GM23338 (cell line): ENCODE data around the gene NHEJ1. TPM values are rescaled to one million over a fixed set of nuclear protein-coding genes. Genes with fewer than 3 reads are reported as not detected.

Experiments
- ATAC-seq: fragments of 200-7000 bp; cut with Tn5 transposase; 3 replicates; pipeline ENCODE4 v1.9.1; 2020
- DNase-seq: peaks from one replicate; pipeline ENCODE4 v3.0.0-alpha.2; 2015; ENCODE audit warnings: low spot score
- H2AFZ ChIP-seq: fragments of 200-600 bp; sonication (generic); 2 replicates; pipeline ENCODE4 v1.8.0; 2016; ENCODE audit warnings: antibody characterized with exemption, mild to moderate bottlenecking, moderate library complexity
- H3F3A ChIP-seq: fragments of 200-600 bp; sonication (generic); replicated peaks from 2 replicates; pipeline ENCODE4 v1.8.0; 2017; ENCODE audit warnings: antibody characterized with exemption, mixed run types, low read depth
- H3K27ac ChIP-seq: fragments of 200-600 bp; sonication (generic); 2 replicates; pipeline ENCODE4 v1.6.1; 2016; ENCODE audit warnings: low read depth
- H3K27me3 ChIP-seq: fragments of 200-600 bp; sonication (generic); 2 replicates; pipeline ENCODE4 v1.8.0; 2016; ENCODE audit warnings: mild to moderate bottlenecking, mixed run types, moderate library complexity; ENCODE audit not compliant: insufficient read depth
- H3K36me3 ChIP-seq: fragments of 200-600 bp; sonication (generic); 2 replicates; pipeline ENCODE4 v1.8.0; 2016; ENCODE audit warnings: mild to moderate bottlenecking; ENCODE audit not compliant: insufficient read depth
- H3K4me1 ChIP-seq: fragments of 200-600 bp; sonication (generic); 2 replicates; pipeline ENCODE4 v1.8.0; 2016; ENCODE audit warnings: mild to moderate bottlenecking, moderate library complexity; ENCODE audit not compliant: insufficient read depth
- H3K4me2 ChIP-seq: fragments of 200-600 bp; sonication (generic); 2 replicates; pipeline ENCODE4 v1.7.1; 2017; ENCODE audit warnings: mixed run types
- H3K4me3 ChIP-seq: fragments of 200-600 bp; sonication (generic); 2 replicates; pipeline ENCODE4 v1.6.1; 2016; ENCODE audit warnings: mixed run types
- H3K79me2 ChIP-seq: fragments of 200-600 bp; sonication (generic); replicated peaks from 2 replicates; pipeline ENCODE4 v1.8.0; 2017; ENCODE audit warnings: mild to moderate bottlenecking; ENCODE audit not compliant: insufficient read depth
- H3K9me2 ChIP-seq: fragments of 200-600 bp; sonication (generic); 2 replicates; pipeline ENCODE4 v1.8.0; 2017; ENCODE audit not compliant: insufficient read depth
- H4K20me1 ChIP-seq: fragments of 200-600 bp; sonication (generic); replicated peaks from 2 replicates; pipeline ENCODE4 v1.8.0; 2017; ENCODE audit warnings: mild to moderate bottlenecking; ENCODE audit not compliant: insufficient read depth
- H3K27ac Mint-ChIP-seq: 2 replicates; pipeline ENCODE4 v1.8.0; 2020; ENCODE audit warnings: inconsistent platforms, mild to moderate bottlenecking, moderate library complexity, mixed read lengths
- H3K27me3 Mint-ChIP-seq: 3 replicates; pipeline ENCODE4 v1.8.0; 2022; ENCODE audit warnings: low read depth, mild to moderate bottlenecking, moderate library complexity, mixed read lengths, inconsistent platforms; ENCODE audit not compliant: insufficient read depth, poor library complexity
- H3K36me3 Mint-ChIP-seq: 3 replicates; pipeline ENCODE4 v1.8.0; 2021; ENCODE audit warnings: low read depth, mild to moderate bottlenecking, inconsistent platforms, moderate library complexity, mixed read lengths
- H3K4me1 Mint-ChIP-seq: 3 replicates; pipeline ENCODE4 v1.8.0; 2020; ENCODE audit warnings: mild to moderate bottlenecking, inconsistent platforms, mixed read lengths
- H3K4me3 Mint-ChIP-seq: 3 replicates; pipeline ENCODE4 v1.8.0; 2021; ENCODE audit warnings: moderate library complexity, mild to moderate bottlenecking, inconsistent platforms, mixed read lengths
- H3K9me3 Mint-ChIP-seq: 3 replicates; pipeline ENCODE4 v1.8.0; 2020; ENCODE audit warnings: moderate library complexity, mild to moderate bottlenecking, inconsistent platforms, mixed read lengths
- EZH2 ChIP-seq: fragments of 200-600 bp; sonication (generic); IDR thresholded peaks from one replicate; pipeline ENCODE4 v1.8.0; 2017; ENCODE audit warnings: antibody characterized with exemption, mild to moderate bottlenecking, low read depth; ENCODE audit not compliant: unreplicated experiment
- EZH2phosphoT487 ChIP-seq: fragments of 200-600 bp; sonication (generic); IDR thresholded peaks from one replicate; pipeline ENCODE4 v1.8.1; 2018; ENCODE audit warnings: antibody characterized with exemption; ENCODE audit not compliant: unreplicated experiment
- POLR2AphosphoS5 ChIP-seq: IDR thresholded peaks from 2 replicates; pipeline ENCODE4 v1.6.1; 2016; ENCODE audit warnings: antibody characterized with exemption, low read depth
- STAT1 ChIP-seq: IDR thresholded peaks from one replicate; pipeline ENCODE4 v1.6.1; 2016; ENCODE audit warnings: antibody characterized with exemption; ENCODE audit not compliant: unreplicated experiment
- polyA plus RNA-seq: library from polyadenylated mRNA; unstranded; fragments of >200 nt; fragmentation: Nextera tagmentation; extraction: Ambion mirVana; gene quantifications from 2 replicates; pipeline ENCODE4 v1.2.1, GENCODE V29; 2016
- total RNA-seq: library from RNA; depleted of rRNA; stranded (reverse); fragments of >200 nt; shearing (Covaris generic); gene quantifications from 2 replicates; pipeline ENCODE4 v1.2.3, GENCODE V29; 2014
- TF ChIP-seq, protein P1 (sequence below): fragments of 250-450 bp; sonication (Bioruptor Pico); IDR thresholded peaks from 2 replicates; pipeline ENCODE4 v1.5.0; 2020; ENCODE audit warnings: mild to moderate bottlenecking, moderate library complexity
- TF ChIP-seq, protein P2 (sequence below): IDR thresholded peaks from one replicate; pipeline ENCODE4 v1.6.1; 2018; ENCODE audit warnings: antibody characterized with exemption; ENCODE audit not compliant: unreplicated experiment

The NHEJ1 gene
- total and polyA plus RNA-seq, 2 experiments from 2014 or later: 19.6 to 30.6 TPM

DNA sequence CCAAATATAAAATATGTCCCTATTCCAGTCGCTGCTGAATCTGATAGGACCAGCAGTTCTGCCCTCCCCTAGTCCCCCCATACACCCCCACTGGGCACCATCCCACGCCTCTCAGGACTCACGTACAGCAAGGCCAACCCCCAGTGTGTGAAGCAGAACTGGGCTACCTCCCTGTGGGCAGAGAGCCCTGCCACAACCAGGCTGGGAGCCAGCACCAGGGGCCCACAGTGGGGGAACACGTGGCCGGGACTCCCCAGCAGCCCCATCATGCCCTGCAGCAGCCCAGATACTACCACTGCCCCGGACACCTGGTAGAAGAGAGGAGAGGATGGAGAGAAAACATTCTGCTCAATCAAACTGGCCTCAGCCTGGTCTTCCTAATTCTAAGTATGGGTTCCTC lies 7.9 kb upstream of the NHEJ1 start (continued):
- TF ChIP-seq, protein P1, sequence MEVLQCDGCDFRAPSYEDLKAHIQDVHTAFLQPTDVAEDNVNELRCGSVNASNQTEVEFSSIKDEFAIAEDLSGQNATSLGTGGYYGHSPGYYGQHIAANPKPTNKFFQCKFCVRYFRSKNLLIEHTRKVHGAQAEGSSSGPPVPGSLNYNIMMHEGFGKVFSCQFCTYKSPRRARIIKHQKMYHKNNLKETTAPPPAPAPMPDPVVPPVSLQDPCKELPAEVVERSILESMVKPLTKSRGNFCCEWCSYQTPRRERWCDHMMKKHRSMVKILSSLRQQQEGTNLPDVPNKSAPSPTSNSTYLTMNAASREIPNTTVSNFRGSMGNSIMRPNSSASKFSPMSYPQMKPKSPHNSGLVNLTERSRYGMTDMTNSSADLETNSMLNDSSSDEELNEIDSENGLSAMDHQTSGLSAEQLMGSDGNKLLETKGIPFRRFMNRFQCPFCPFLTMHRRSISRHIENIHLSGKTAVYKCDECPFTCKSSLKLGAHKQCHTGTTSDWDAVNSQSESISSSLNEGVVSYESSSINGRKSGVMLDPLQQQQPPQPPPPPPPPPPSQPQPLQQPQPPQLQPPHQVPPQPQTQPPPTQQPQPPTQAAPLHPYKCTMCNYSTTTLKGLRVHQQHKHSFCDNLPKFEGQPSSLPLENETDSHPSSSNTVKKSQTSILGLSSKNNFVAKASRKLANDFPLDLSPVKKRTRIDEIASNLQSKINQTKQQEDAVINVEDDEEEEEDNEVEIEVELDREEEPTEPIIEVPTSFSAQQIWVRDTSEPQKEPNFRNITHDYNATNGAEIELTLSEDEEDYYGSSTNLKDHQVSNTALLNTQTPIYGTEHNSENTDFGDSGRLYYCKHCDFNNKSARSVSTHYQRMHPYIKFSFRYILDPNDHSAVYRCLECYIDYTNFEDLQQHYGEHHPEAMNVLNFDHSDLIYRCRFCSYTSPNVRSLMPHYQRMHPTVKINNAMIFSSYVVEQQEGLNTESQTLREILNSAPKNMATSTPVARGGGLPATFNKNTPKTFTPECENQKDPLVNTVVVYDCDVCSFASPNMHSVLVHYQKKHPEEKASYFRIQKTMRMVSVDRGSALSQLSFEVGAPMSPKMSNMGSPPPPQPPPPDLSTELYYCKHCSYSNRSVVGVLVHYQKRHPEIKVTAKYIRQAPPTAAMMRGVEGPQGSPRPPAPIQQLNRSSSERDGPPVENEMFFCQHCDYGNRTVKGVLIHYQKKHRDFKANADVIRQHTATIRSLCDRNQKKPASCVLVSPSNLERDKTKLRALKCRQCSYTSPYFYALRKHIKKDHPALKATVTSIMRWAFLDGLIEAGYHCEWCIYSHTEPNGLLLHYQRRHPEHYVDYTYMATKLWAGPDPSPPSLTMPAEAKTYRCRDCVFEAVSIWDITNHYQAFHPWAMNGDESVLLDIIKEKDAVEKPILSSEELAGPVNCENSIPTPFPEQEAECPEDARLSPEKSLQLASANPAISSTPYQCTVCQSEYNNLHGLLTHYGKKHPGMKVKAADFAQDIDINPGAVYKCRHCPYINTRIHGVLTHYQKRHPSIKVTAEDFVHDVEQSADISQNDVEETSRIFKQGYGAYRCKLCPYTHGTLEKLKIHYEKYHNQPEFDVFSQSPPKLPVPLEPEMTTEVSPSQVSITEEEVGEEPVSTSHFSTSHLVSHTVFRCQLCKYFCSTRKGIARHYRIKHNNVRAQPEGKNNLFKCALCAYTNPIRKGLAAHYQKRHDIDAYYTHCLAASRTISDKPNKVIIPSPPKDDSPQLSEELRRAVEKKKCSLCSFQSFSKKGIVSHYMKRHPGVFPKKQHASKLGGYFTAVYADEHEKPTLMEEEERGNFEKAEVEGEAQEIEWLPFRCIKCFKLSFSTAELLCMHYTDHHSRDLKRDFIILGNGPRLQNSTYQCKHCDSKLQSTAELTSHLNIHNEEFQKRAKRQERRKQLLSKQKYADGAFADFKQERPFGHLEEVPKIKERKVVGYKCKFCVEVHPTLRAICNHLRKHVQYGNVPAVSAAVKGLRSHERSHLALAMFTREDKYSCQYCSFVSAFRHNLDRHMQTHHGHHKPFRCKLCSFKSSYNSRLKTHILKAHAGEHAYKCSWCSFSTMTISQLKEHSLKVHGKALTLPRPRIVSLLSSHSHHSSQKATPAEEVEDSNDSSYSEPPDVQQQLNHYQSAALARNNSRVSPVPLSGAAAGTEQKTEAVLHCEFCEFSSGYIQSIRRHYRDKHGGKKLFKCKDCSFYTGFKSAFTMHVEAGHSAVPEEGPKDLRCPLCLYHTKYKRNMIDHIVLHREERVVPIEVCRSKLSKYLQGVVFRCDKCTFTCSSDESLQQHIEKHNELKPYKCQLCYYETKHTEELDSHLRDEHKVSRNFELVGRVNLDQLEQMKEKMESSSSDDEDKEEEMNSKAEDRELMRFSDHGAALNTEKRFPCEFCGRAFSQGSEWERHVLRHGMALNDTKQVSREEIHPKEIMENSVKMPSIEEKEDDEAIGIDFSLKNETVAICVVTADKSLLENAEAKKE (CRISPR knock-in tag): no peak
- TF ChIP-seq EZH2phosphoT487: no peak
- no peak for TF ChIP-seq EZH2
- TF ChIP-seq, protein P2, sequence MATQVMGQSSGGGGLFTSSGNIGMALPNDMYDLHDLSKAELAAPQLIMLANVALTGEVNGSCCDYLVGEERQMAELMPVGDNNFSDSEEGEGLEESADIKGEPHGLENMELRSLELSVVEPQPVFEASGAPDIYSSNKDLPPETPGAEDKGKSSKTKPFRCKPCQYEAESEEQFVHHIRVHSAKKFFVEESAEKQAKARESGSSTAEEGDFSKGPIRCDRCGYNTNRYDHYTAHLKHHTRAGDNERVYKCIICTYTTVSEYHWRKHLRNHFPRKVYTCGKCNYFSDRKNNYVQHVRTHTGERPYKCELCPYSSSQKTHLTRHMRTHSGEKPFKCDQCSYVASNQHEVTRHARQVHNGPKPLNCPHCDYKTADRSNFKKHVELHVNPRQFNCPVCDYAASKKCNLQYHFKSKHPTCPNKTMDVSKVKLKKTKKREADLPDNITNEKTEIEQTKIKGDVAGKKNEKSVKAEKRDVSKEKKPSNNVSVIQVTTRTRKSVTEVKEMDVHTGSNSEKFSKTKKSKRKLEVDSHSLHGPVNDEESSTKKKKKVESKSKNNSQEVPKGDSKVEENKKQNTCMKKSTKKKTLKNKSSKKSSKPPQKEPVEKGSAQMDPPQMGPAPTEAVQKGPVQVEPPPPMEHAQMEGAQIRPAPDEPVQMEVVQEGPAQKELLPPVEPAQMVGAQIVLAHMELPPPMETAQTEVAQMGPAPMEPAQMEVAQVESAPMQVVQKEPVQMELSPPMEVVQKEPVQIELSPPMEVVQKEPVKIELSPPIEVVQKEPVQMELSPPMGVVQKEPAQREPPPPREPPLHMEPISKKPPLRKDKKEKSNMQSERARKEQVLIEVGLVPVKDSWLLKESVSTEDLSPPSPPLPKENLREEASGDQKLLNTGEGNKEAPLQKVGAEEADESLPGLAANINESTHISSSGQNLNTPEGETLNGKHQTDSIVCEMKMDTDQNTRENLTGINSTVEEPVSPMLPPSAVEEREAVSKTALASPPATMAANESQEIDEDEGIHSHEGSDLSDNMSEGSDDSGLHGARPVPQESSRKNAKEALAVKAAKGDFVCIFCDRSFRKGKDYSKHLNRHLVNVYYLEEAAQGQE: no peak
- no peak for TF ChIP-seq STAT1
- no peak for TF ChIP-seq POLR2AphosphoS5

DNA sequence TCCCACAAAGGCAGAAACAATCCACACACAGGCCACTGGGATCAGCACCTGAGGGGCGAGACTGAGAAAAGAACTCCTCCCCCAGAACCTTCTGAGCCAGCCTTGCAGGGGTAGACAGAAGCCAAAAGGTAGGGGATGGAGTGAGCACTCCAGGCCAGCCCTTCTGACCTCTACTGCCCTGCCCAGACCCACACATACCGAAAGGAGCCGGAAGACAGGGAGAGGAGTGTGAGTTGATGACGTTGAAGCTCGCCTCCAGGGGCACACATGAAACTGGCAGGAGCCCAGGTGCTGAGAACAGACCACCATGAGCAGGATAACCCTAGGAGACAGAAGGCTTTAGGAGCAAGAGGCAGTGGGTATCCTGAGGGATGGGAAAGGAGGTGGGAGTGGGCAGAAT lies 7.4 kb upstream of the NHEJ1 start:
- Mint-ChIP-seq H3K36me3 (peaks cover 6% of the 10 kb centered on the region; the same call in 2 of the 3 replicates), H3K27ac (peak overlapping the region; percentile 20; the same call in 1 of the 2 replicates), H3K27me3 (peaks cover 19% of the 10 kb centered on the region), H3K9me3 (no peaks in the 10 kb centered on the region), H3K4me3 (no peak overlapping the region; the same call in 2 of the 3 replicates), H3K4me1 (peaks cover 9% of the 10 kb centered on the region)
- H2AFZ ChIP-seq: no peak overlapping the region
- no peak overlapping the region for H3K4me2 ChIP-seq
- TF ChIP-seq, protein P1 (CRISPR knock-in tag): no peak
- no peak overlapping the region for H3K4me3 ChIP-seq
- H3F3A ChIP-seq: no peaks in the 10 kb centered on the region
- no peaks in the 10 kb centered on the region for H3K27me3 ChIP-seq
- no peaks in the 10 kb centered on the region for H4K20me1 ChIP-seq
- H3K4me1 ChIP-seq: no peaks in the 10 kb centered on the region
- no peak overlapping the region for H3K27ac ChIP-seq
- DNase-seq: peak; percentile 13
- H3K9me2 ChIP-seq: no peaks in the 10 kb centered on the region
- ATAC-seq: peak; percentile 37; the same call in 2 of the 3 replicates
- no peaks in the 10 kb centered on the region for H3K79me2 ChIP-seq
- H3K36me3 ChIP-seq: no peaks in the 10 kb centered on the region
